H9 (cell line): ENCODE measurements around the gene LYRM7. TPM values are rescaled to one million over a fixed set of nuclear protein-coding genes. Genes with fewer than 3 reads are reported as not detected.

ENCODE experiments used
- DNase-seq: peaks from one replicate; pipeline ENCODE4 v3.0.0-alpha.2; 2017
- H2AFZ ChIP-seq: one replicate; pipeline ENCODE4 v1.6.1; 2013; ENCODE audit warnings: mild to moderate bottlenecking, low read length, control low read depth, moderate library complexity
- H2AK5ac ChIP-seq: 2 replicates; pipeline ENCODE4 v1.6.1; 2013; ENCODE audit warnings: low read length, control low read depth, mixed read lengths; ENCODE audit not compliant: insufficient read length
- H2BK120ac ChIP-seq: one replicate; pipeline ENCODE4 v1.6.1; 2013; ENCODE audit warnings: low read depth, mild to moderate bottlenecking, low read length, control low read depth, inconsistent platforms; ENCODE audit not compliant: poor library complexity, severe bottlenecking
- H2BK12ac ChIP-seq: 2 replicates; pipeline ENCODE4 v1.6.1; 2013; ENCODE audit warnings: low read length, control low read depth, mixed read lengths, low read depth; ENCODE audit not compliant: insufficient read length
- H2BK15ac ChIP-seq: 2 replicates; pipeline ENCODE4 v1.6.1; 2013; ENCODE audit warnings: low read depth, low read length, control low read depth
- H2BK20ac ChIP-seq: one replicate; pipeline ENCODE4 v1.6.1; 2013; ENCODE audit warnings: low read depth, mild to moderate bottlenecking, low read length, control low read depth, inconsistent platforms; ENCODE audit not compliant: poor library complexity, severe bottlenecking
- H2BK5ac ChIP-seq: 2 replicates; pipeline ENCODE4 v1.6.1; 2013; ENCODE audit warnings: low read length, control low read depth, mixed read lengths; ENCODE audit not compliant: insufficient read length
- H3K14ac ChIP-seq: 2 replicates; pipeline ENCODE4 v1.6.1; 2013; ENCODE audit warnings: low read length, control low read depth; ENCODE audit not compliant: insufficient read depth
- H3K18ac ChIP-seq: 2 replicates; pipeline ENCODE4 v1.6.1; 2013; ENCODE audit warnings: low read depth, mild to moderate bottlenecking, mixed read lengths, low read length, control low read depth; ENCODE audit not compliant: insufficient read length
- H3K23ac ChIP-seq: 2 replicates; pipeline ENCODE4 v1.6.1; 2013; ENCODE audit warnings: low read length, control low read depth, mixed read lengths, low read depth; ENCODE audit not compliant: insufficient read length
- H3K23me2 ChIP-seq: 2 replicates; pipeline ENCODE4 v1.6.1; 2013; ENCODE audit warnings: low read depth, mild to moderate bottlenecking, mixed read lengths, low read length, control low read depth; ENCODE audit not compliant: insufficient read length, poor library complexity, severe bottlenecking
- H3K27ac ChIP-seq: 2 replicates; pipeline ENCODE4 v1.5.1; 2013; ENCODE audit warnings: low read length, control low read depth, mixed read lengths, low read depth; ENCODE audit not compliant: insufficient read length
- H3K27me3 ChIP-seq: 2 replicates; pipeline ENCODE4 v1.6.1; 2013; ENCODE audit warnings: low read length, control low read depth, inconsistent platforms; ENCODE audit not compliant: insufficient read depth
- H3K4ac ChIP-seq: 2 replicates; pipeline ENCODE4 v1.6.1; 2013; ENCODE audit warnings: low read depth, mild to moderate bottlenecking, control low read depth, inconsistent platforms, low read length, moderate library complexity
- H3K4me1 ChIP-seq: 2 replicates; pipeline ENCODE4 v1.6.1; 2013; ENCODE audit warnings: low read length, control low read depth, inconsistent platforms; ENCODE audit not compliant: insufficient read depth
- H3K4me2 ChIP-seq: 2 replicates; pipeline ENCODE4 v1.6.1; 2013; ENCODE audit warnings: low read length, control low read depth, mixed read lengths; ENCODE audit not compliant: insufficient read length, insufficient read depth
- H3K56ac ChIP-seq: 2 replicates; pipeline ENCODE4 v1.6.1; 2013; ENCODE audit warnings: low read depth, mild to moderate bottlenecking, mixed read lengths, low read length, control low read depth; ENCODE audit not compliant: insufficient read length
- H3K79me1 ChIP-seq: 2 replicates; pipeline ENCODE4 v1.6.1; 2013; ENCODE audit warnings: low read depth, mild to moderate bottlenecking, moderate library complexity, low read length, control low read depth, inconsistent platforms; ENCODE audit not compliant: insufficient read depth, poor library complexity, severe bottlenecking
- H3K79me2 ChIP-seq: 2 replicates; pipeline ENCODE4 v1.6.1; 2013; ENCODE audit warnings: low read length, control low read depth, inconsistent platforms; ENCODE audit not compliant: insufficient read depth
- H3K9ac ChIP-seq: 2 replicates; pipeline ENCODE4 v1.6.1; 2013; ENCODE audit warnings: low read length, control low read depth, mixed read lengths; ENCODE audit not compliant: insufficient read length; ENCODE audit errors: extremely low read depth
- H3K9me3 ChIP-seq: one replicate; pipeline ENCODE4 v1.6.1; 2013; ENCODE audit warnings: low read depth, low read length, inconsistent platforms; ENCODE audit not compliant: control insufficient read depth
- H3T11ph ChIP-seq: one replicate; pipeline ENCODE4 v1.6.1; 2013; ENCODE audit warnings: mild to moderate bottlenecking, low read length, control low read depth, inconsistent platforms
- H4K20me1 ChIP-seq: one replicate; pipeline ENCODE4 v1.6.1; 2013; ENCODE audit not compliant: control insufficient read depth, insufficient read length, insufficient read depth
- H4K5ac ChIP-seq: 2 replicates; pipeline ENCODE4 v1.6.1; 2013; ENCODE audit warnings: low read depth, mild to moderate bottlenecking, mixed read lengths, low read length, control low read depth; ENCODE audit not compliant: insufficient read length
- H4K8ac ChIP-seq: replicated peaks from 2 replicates; pipeline ENCODE4 v1.6.1; 2013; ENCODE audit warnings: low read length, control low read depth, mixed read lengths, low read depth; ENCODE audit not compliant: insufficient read length
- H4K91ac ChIP-seq: 2 replicates; pipeline ENCODE4 v1.6.1; 2013; ENCODE audit warnings: low read depth, mild to moderate bottlenecking, moderate library complexity, mixed read lengths, low read length, control low read depth; ENCODE audit not compliant: insufficient read length
- H3K27ac Mint-ChIP-seq, 3 experiments: 2 replicates in 2 of 3; 3 replicates in 1 of 3; pipeline ENCODE4 v1.8.0; 2020 to 2021; ENCODE audit warnings: mixed read lengths in 3 of 3, mild to moderate bottlenecking in 1 of 3, moderate library complexity in 1 of 3
- H3K27me3 Mint-ChIP-seq: 2 replicates; pipeline ENCODE4 v1.8.0; 2021; ENCODE audit warnings: low read depth, mild to moderate bottlenecking, moderate library complexity, mixed read lengths
- H3K36me3 Mint-ChIP-seq, 3 experiments: 2 replicates in 2 of 3; 3 replicates in 1 of 3; pipeline ENCODE4 v1.8.0; 2020 to 2021; ENCODE audit warnings: low read depth in 3 of 3, mixed read lengths in 3 of 3; ENCODE audit not compliant: insufficient read depth in 1 of 3
- H3K4me1 Mint-ChIP-seq, 2 experiments: 2 replicates each; pipeline ENCODE4 v1.8.0; 2020; ENCODE audit warnings: mixed read lengths in 2 of 2
- H3K4me3 Mint-ChIP-seq, 2 experiments: 2 replicates in 1 of 2; 3 replicates in 1 of 2; pipeline ENCODE4 v1.8.0; 2020 to 2021; ENCODE audit warnings: mild to moderate bottlenecking in 2 of 2, mixed read lengths in 2 of 2, moderate library complexity in 1 of 2
- H3K9me3 Mint-ChIP-seq, 2 experiments: 2 replicates in 1 of 2; 3 replicates in 1 of 2; pipeline ENCODE4 v1.8.0; 2020; ENCODE audit warnings: mild to moderate bottlenecking in 2 of 2, mixed read lengths in 2 of 2, moderate library complexity in 1 of 2
- total RNA-seq: library from RNA; stranded (reverse); gene quantifications from 2 replicates; pipeline ENCODE4 v1.2.1, GENCODE V29; 2021
- TF ChIP-seq, protein P1 (sequence below): fragments of 200-600 bp; sonication (generic); conservative IDR thresholded peaks from 3 replicates; pipeline ENCODE4 v1.8.0; 2021; ENCODE audit warnings: antibody characterized with exemption, mild to moderate bottlenecking

Gene LYRM7
- total RNA-seq, 1 experiment from 2014 or later, result 7.0 TPM

DNA sequence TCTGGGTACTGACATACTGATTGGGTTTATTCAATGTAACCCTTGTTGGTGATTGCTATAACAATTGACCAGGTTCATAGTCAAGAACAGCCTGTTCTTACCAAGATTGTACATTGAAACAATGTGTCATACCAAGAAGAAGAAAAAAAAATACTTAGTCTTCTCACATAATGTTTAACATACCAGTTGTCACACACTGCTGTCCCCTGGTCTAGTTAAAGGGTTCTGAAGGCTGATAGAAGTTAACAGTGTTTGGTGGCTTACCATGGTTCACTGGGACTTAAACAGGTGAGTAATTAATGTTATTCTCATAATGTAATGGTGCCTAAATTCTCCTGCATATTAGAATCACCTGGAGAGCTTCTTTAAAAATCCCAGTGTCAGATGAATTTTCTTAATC lies 74.6 kb downstream of the LYRM7 start:
- H3K9me3 Mint-ChIP-seq, result peaks cover 8 to 9% of the 10 kb centered on the region in 2 experiments; a peak in 3 of 5 replicates
- no peak overlapping the region for H3K56ac ChIP-seq
- no peak overlapping the region for H3K14ac ChIP-seq
- no peak overlapping the region for H3T11ph ChIP-seq
- no peak overlapping the region for H3K4ac ChIP-seq
- H4K8ac ChIP-seq, result no peak overlapping the region
- no peaks in the 10 kb centered on the region for H3K79me1 ChIP-seq
- TF ChIP-seq, protein P1, sequence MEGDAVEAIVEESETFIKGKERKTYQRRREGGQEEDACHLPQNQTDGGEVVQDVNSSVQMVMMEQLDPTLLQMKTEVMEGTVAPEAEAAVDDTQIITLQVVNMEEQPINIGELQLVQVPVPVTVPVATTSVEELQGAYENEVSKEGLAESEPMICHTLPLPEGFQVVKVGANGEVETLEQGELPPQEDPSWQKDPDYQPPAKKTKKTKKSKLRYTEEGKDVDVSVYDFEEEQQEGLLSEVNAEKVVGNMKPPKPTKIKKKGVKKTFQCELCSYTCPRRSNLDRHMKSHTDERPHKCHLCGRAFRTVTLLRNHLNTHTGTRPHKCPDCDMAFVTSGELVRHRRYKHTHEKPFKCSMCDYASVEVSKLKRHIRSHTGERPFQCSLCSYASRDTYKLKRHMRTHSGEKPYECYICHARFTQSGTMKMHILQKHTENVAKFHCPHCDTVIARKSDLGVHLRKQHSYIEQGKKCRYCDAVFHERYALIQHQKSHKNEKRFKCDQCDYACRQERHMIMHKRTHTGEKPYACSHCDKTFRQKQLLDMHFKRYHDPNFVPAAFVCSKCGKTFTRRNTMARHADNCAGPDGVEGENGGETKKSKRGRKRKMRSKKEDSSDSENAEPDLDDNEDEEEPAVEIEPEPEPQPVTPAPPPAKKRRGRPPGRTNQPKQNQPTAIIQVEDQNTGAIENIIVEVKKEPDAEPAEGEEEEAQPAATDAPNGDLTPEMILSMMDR, result no peak
- H3K79me2 ChIP-seq, result no peaks in the 10 kb centered on the region
- H2BK15ac ChIP-seq, result no peak overlapping the region
- no peaks in the 10 kb centered on the region for H3K27me3 ChIP-seq
- H3K27ac ChIP-seq, result no peak overlapping the region
- H3K27me3 Mint-ChIP-seq, result no peaks in the 10 kb centered on the region
- H2BK12ac ChIP-seq, result no peak overlapping the region
- H3K27ac Mint-ChIP-seq, result no peak overlapping the region
- H3K4me3 Mint-ChIP-seq, result no peak overlapping the region
- H3K23ac ChIP-seq, result no peak overlapping the region
- H2AK5ac ChIP-seq, result no peak overlapping the region
- H2BK5ac ChIP-seq, result no peak overlapping the region
- H3K4me1 Mint-ChIP-seq, result no peaks in the 10 kb centered on the region
- no peak for DNase-seq
- no peak overlapping the region for H3K18ac ChIP-seq
- no peak overlapping the region for H3K9ac ChIP-seq
- no peak overlapping the region for H2BK120ac ChIP-seq
- no peaks in the 10 kb centered on the region for H3K23me2 ChIP-seq
- peaks cover 0 to 8% (median 2%) of the 10 kb centered on the region in 3 experiments; a peak in 2 of 7 replicates for H3K36me3 Mint-ChIP-seq
- H2AFZ ChIP-seq, result no peak overlapping the region
- no peak overlapping the region for H4K5ac ChIP-seq
- no peaks in the 10 kb centered on the region for H3K4me1 ChIP-seq
- H2BK20ac ChIP-seq, result no peak overlapping the region
- H3K9me3 ChIP-seq, result no peaks in the 10 kb centered on the region
- no peak overlapping the region for H3K4me2 ChIP-seq
- no peaks in the 10 kb centered on the region for H4K20me1 ChIP-seq
- H4K91ac ChIP-seq, result no peak overlapping the region
